Measurements from ENCODE around the gene PRR36.

DNA sequence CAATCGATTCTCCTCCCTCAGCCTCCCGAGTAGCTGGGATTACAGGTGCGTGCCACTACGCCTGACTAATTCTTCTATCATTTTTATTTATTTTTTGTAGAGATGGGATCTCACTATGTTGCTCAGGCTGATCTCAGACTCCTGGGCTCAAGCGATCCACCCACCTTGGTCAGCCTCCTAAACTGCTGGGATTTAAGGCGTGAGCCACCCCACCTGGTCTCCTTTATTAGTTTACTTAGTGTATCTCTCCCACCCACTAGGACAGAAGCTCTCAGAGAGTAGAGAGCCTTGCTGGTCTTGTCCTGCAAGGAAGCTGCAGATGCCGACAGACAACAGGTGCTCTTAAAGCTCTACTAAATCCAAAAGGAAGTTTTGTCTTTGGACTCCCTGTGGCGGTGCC lies 11.6 kb upstream of the PRR36 start:
- TF ChIP-seq, protein P1, sequence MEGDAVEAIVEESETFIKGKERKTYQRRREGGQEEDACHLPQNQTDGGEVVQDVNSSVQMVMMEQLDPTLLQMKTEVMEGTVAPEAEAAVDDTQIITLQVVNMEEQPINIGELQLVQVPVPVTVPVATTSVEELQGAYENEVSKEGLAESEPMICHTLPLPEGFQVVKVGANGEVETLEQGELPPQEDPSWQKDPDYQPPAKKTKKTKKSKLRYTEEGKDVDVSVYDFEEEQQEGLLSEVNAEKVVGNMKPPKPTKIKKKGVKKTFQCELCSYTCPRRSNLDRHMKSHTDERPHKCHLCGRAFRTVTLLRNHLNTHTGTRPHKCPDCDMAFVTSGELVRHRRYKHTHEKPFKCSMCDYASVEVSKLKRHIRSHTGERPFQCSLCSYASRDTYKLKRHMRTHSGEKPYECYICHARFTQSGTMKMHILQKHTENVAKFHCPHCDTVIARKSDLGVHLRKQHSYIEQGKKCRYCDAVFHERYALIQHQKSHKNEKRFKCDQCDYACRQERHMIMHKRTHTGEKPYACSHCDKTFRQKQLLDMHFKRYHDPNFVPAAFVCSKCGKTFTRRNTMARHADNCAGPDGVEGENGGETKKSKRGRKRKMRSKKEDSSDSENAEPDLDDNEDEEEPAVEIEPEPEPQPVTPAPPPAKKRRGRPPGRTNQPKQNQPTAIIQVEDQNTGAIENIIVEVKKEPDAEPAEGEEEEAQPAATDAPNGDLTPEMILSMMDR (conservative IDR thresholded peaks at IDR 0.05; ENCODE audit: low read length): no peak
- TF ChIP-seq EZH2phosphoT487 (IDR thresholded peaks at IDR 0.05; ENCODE audit: borderline replicate concordance, low read depth, low read length): no peak

Data from OCI-LY7 (cell line).